GM18868 (cell line): ENCODE results near the gene MAP2K5.

ENCODE experiments used
- ATAC-seq: cut with Tn5 transposase; IDR thresholded peaks from one replicate; pipeline ENCODE4 v1.9.1; 2021; ENCODE audit warnings: mild to moderate bottlenecking, moderate library complexity; ENCODE audit not compliant: unreplicated experiment

MAP2K5 gene

DNA sequence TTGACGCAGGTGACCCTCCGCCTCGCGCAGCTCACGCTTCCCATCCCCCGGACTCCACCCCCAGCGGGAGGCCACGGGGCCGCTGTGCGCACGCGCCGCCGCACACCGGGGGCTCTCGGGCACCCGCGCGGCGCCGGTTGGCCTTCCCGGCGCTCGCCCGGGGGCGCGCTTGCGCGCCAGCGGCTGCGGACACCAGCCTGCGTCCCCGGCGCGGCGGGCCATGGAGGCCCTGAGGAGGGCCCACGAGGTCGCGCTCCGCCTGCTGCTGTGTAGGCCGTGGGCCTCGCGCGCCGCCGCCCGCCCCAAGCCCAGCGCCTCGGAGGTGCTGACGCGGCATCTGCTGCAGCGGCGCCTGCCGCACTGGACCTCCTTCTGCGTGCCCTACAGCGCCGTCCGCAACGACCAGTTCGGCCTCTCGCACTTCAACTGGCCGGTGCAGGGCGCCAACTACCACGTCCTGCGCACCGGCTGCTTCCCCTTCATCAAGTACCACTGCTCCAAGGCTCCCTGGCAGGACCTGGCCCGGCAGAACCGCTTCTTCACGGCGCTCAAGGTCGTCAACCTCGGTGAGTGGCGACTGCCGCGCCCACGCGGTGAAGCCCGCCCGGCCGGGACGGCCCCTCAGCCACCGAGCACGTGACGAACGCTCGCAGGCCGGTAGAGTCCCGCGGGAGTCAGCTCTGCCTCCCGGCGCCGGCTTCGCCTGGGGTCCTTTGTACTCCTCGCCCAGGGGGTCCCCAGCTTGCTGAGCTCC, 21.3 kb upstream of the MAP2K5 start, which contains the start of gene C15orf61:
Gene C15orf61 (plus strand): TSS at position 103 of the 754 bp plus-strand sequence. CDS start 118 bp downstream, at position 221.
- ATAC-seq: peak; percentile 68

GRCh38 chr15:67521783-67522568, 20.5 kb upstream of the MAP2K5 start:
- no peak for ATAC-seq

DNA sequence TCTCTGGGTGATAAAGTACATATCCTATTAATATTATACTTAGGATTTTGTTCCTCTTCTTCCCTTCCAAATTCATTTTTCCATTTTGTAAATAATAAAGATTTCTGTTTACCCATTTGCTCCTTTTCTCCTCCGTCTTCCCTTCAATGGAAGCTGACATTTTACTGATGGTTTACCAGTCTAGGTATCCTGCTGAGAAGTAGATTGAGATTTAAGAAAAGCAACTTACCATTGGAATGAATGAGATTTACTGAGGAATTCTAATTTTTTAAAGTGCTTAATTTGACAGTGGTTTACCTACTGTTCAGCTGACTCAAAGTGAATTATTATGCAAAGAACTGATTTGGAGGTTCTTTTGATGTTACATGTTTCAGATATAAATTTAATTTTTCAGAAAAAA, 19.2 kb upstream of the MAP2K5 start:
- ATAC-seq: no peak

DNA sequence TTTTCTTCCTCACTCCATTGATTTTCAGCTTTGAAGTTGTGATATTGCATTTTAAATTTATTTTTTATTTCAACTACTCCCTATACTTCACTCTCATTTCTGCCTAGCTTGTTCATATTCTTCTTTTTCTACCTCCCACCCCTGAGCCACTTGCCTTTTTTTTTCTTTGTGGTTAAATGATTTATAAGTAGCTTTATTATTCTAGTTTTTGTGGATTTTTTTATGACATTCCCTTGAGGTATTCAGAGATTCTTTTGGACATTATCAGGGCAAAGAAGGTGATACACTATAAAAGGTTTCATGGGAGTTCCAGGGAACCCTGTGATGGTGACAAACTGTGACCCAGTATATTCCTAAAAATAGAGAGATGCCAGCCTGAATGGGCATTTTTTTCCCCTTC, 18.3 kb upstream of the MAP2K5 start:
- no peak for ATAC-seq

- ATAC-seq: no peak
These were observed 14.0 kb upstream of the MAP2K5 start for GRCh38 chr15:67528513-67528912.

DNA sequence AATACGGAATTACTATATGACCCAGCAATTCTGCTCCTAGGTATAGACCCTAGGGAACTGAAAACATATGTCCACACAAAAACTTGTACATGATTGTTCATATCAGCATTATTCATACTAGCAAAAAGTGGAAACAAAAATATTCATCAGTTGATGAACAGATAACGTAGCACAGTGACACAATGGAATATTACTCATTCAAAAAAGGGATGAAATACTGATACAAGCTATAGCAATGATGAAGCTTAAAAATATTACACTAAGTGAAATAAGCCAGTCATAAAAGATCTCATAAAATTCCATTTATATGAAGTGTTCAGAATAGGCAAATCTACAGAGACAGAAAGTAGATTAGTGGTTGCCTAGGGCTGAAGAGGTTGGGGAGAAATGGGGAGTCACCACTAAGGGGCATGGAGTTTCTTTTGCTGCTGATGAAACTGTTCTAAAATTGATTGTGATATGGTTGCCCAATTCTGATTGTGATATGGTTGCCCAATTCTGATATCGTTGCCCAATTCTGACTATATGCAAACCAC, 11.1 kb upstream of the MAP2K5 start:
- no peak for ATAC-seq

- no peak for ATAC-seq
These were observed 8.6 kb upstream of the MAP2K5 start for GRCh38 chr15:67533873-67534272.

DNA sequence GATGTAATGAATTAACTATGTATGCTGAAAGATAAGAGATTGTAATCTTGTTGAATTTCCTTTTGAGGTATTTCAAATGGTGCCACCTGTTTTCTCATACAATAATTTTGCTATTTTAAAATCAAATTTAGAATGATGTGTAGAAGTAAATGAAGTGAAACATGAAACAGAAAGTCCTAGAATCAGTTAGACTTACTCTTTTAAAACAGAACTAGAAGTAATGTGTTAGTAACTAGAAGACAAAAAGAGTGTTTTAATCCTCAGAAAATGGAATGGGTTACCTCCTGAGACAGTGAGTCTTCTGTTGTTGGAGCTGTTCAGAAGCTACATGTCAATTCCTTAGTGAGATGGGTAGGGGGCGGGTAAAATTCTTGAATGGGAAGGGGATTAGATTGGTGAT, 8.1 kb upstream of the MAP2K5 start:
- no peak for ATAC-seq

- ATAC-seq: no peak
These were observed 4.7 kb upstream of the MAP2K5 start for GRCh38 chr15:67537771-67538170.

- no peak for ATAC-seq
These were observed 830 bp downstream of the MAP2K5 start for GRCh38 chr15:67543348-67543718.

GRCh38 chr15:67544475-67544874, 2.0 kb downstream of the MAP2K5 start:
- ATAC-seq: no peak

GRCh38 chr15:67545864-67546263, 3.4 kb downstream of the MAP2K5 start:
- no peak for ATAC-seq

DNA sequence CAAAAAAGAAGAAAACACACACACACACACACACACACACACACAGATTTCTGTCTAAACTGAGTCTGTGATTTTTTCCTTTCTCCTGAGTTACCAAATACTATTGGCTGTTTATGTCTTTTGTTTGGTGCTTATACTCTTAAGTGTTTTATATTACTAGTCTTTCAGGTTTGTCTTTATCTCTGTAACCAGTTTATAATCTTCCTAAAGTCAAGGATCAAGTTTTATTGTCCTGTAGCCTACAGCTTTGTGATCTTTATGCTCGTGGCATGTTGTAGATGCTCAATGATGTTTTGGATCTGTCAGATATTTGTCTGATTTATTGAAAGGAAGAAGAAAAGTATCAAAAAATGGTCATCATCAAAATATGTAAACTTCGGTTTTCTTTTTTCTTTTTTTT, 4.6 kb downstream of the MAP2K5 start:
- ATAC-seq: no peak

DNA sequence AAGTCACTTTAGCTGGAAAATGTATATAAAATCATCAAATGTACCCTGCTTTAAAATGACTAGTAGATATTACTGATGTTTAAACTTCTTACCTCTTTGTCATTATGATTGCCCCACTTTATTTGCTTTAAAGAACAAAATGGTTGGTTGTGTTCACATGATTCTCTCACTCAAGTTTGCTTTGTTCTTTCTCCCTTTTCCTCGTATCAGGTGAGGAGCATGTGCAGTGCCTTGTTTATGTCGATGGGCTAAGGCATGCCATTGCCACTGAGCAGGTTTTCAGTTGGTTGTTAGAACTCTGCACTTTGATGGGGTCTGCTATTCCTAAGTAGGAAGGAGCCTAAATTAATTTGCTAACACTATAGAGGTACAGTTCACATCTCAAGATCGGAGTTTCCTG, 5.3 kb downstream of the MAP2K5 start:
- ATAC-seq: no peak

GRCh38 chr15:67548236-67548852, 5.8 kb downstream of the MAP2K5 start:
- ATAC-seq: no peak

GRCh38 chr15:67548862-67549651, 6.6 kb downstream of the MAP2K5 start:
- no peak for ATAC-seq

GRCh38 chr15:67549736-67550135, 7.2 kb downstream of the MAP2K5 start:
- ATAC-seq: no peak

DNA sequence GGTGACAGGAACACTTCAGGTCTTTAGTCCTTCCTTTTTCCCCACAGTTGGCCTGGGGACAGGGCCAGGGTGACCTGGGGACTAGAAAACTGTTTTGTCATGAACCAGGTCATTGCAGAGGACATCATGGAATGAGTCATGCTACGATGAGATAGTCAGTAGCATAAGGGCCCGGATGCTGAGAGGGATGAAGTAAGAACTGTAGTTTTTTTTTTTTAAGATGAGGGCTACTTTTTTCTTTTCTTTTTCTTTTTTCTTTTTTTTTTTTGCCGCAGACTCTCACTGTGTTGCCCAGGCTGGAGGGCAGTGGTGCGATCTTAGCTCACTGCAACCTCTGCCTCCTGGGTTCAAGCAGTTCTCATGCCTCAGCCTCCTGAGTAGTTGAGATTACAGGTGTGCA, 8.0 kb downstream of the MAP2K5 start:
- ATAC-seq: no peak

GRCh38 chr15:67551207-67551743, 8.8 kb downstream of the MAP2K5 start:
- ATAC-seq: no peak

- ATAC-seq: no peak
These were observed 12.1 kb downstream of the MAP2K5 start for GRCh38 chr15:67554580-67554979.
